Measurements from ENCODE around the gene MBD3L2B. TPM values are rescaled to one million over a fixed set of nuclear protein-coding genes. Genes with fewer than 3 reads are reported as not detected.

MBD3L2B gene
- total RNA-seq, 1 experiment from 2014 or later, result not detected

DNA sequence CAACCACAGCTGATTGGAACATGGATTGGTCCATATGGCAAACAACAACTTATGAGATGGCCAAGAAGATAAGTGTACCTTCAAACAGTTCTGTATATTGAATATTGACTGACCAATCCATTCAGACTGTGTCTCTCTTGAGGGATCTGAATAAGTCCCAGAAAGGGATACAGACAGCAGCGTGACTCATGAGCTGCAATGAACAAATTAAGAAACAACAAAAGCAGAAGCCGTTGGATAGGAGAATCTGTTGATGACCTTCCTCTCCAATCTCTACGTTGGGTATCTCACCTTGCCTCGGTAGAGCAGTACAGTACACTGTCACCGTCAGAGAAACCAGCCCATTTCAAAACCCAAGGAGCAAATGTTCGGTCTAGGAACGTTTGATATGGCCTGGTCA lies 21.3 kb downstream of the MBD3L2B start:
- BruUV-seq (replicated peaks), result no TSS peak
- Histone ChIP-seq H3K4me3 (ENCODE audit: low read depth, low read length) (no peak overlapping the region), H3K27me3 (replicated peaks; ENCODE audit: control insufficient read depth, insufficient read depth, low read length) (no peaks in the 10 kb centered on the region), H3K4me1 (no peaks in the 10 kb centered on the region), H3K36me3 (ENCODE audit: control insufficient read depth, insufficient read depth, low read length) (no peaks in the 10 kb centered on the region), H3K9me3 (no peaks in the 10 kb centered on the region)
- Mint-ChIP-seq H3K27ac (ENCODE audit: unreplicated experiment) (no peak overlapping the region), H3K9me3 (ENCODE audit: unreplicated experiment) (peaks cover 16% of the 10 kb centered on the region), H3K4me3 (ENCODE audit: unreplicated experiment) (no peak overlapping the region), H3K36me3 (ENCODE audit: insufficient read depth, unreplicated experiment) (peaks cover 17% of the 10 kb centered on the region), H3K27me3 (ENCODE audit: insufficient read depth, unreplicated experiment) (peaks cover 8% of the 10 kb centered on the region), H3K4me1 (ENCODE audit: low read depth, unreplicated experiment) (no peaks in the 10 kb centered on the region)
- POLR2A ChIA-PET, result no interaction called here
- CTCF ChIA-PET, result no interaction called here
- intact Hi-C loops (cut with micrococcal nuclease; ENCODE audit: unreplicated experiment), result no loop called here
- TF ChIP-seq, protein P1, sequence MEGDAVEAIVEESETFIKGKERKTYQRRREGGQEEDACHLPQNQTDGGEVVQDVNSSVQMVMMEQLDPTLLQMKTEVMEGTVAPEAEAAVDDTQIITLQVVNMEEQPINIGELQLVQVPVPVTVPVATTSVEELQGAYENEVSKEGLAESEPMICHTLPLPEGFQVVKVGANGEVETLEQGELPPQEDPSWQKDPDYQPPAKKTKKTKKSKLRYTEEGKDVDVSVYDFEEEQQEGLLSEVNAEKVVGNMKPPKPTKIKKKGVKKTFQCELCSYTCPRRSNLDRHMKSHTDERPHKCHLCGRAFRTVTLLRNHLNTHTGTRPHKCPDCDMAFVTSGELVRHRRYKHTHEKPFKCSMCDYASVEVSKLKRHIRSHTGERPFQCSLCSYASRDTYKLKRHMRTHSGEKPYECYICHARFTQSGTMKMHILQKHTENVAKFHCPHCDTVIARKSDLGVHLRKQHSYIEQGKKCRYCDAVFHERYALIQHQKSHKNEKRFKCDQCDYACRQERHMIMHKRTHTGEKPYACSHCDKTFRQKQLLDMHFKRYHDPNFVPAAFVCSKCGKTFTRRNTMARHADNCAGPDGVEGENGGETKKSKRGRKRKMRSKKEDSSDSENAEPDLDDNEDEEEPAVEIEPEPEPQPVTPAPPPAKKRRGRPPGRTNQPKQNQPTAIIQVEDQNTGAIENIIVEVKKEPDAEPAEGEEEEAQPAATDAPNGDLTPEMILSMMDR (IDR thresholded peaks at IDR 0.05; ENCODE audit: insufficient read depth in 1 of 2, low read depth in 1 of 2, low read length in 1 of 2, severe bottlenecking in 1 of 2, unreplicated experiment in 1 of 2), result no peak
- no peak for DNase-seq

- Mint-ChIP-seq H3K27me3 (ENCODE audit: insufficient read depth, unreplicated experiment) (peaks cover 8% of the 10 kb centered on the region), H3K9me3 (ENCODE audit: unreplicated experiment) (peaks cover 22% of the 10 kb centered on the region), H3K4me3 (ENCODE audit: unreplicated experiment) (no peak overlapping the region), H3K4me1 (ENCODE audit: low read depth, unreplicated experiment) (no peaks in the 10 kb centered on the region), H3K36me3 (ENCODE audit: insufficient read depth, unreplicated experiment) (peaks cover 19% of the 10 kb centered on the region), H3K27ac (ENCODE audit: unreplicated experiment) (no peak overlapping the region)
- H3K9me3 ChIP-seq, result no peaks in the 10 kb centered on the region
- H3K27me3 ChIP-seq (replicated peaks; ENCODE audit: control insufficient read depth, insufficient read depth, low read length), result no peaks in the 10 kb centered on the region
- intact Hi-C loops (cut with micrococcal nuclease; ENCODE audit: unreplicated experiment), result no loop called here
- POLR2A ChIA-PET, result no interaction called here
- no peak overlapping the region for H3K4me3 ChIP-seq (ENCODE audit: low read depth, low read length)
- H3K4me1 ChIP-seq, result no peaks in the 10 kb centered on the region
- H3K36me3 ChIP-seq (ENCODE audit: control insufficient read depth, insufficient read depth, low read length), result no peaks in the 10 kb centered on the region
- DNase-seq, result no peak
- CTCF ChIA-PET, result no interaction called here
- BruUV-seq (replicated peaks), result no TSS peak
- TF ChIP-seq, protein P1 (IDR thresholded peaks at IDR 0.05; ENCODE audit: insufficient read depth in 1 of 2, low read depth in 1 of 2, low read length in 1 of 2, severe bottlenecking in 1 of 2, unreplicated experiment in 1 of 2), result no peak
These were observed 23.4 kb downstream of the MBD3L2B start for GRCh38 chr19:6997679-6998445.

GRCh38 chr19:6996810-6997209 lies 24.4 kb downstream of the MBD3L2B start:
- POLR2A ChIA-PET, result no interaction called here
- intact Hi-C loops (cut with micrococcal nuclease; ENCODE audit: unreplicated experiment), result no loop called here
- Mint-ChIP-seq H3K9me3 (ENCODE audit: unreplicated experiment) (peaks cover 22% of the 10 kb centered on the region), H3K4me1 (ENCODE audit: low read depth, unreplicated experiment) (no peaks in the 10 kb centered on the region), H3K4me3 (ENCODE audit: unreplicated experiment) (no peak overlapping the region), H3K36me3 (ENCODE audit: insufficient read depth, unreplicated experiment) (peaks cover 19% of the 10 kb centered on the region), H3K27ac (ENCODE audit: unreplicated experiment) (no peak overlapping the region), H3K27me3 (ENCODE audit: insufficient read depth, unreplicated experiment) (peaks cover 8% of the 10 kb centered on the region)
- DNase-seq, result no peak
- no peaks in the 10 kb centered on the region for H3K27me3 ChIP-seq (replicated peaks; ENCODE audit: control insufficient read depth, insufficient read depth, low read length)
- H3K36me3 ChIP-seq (ENCODE audit: control insufficient read depth, insufficient read depth, low read length), result no peaks in the 10 kb centered on the region
- no TSS peak for BruUV-seq (replicated peaks)
- no peak overlapping the region for H3K4me3 ChIP-seq (ENCODE audit: low read depth, low read length)
- H3K9me3 ChIP-seq, result no peaks in the 10 kb centered on the region
- H3K4me1 ChIP-seq, result no peaks in the 10 kb centered on the region
- TF ChIP-seq, protein P1 (IDR thresholded peaks at IDR 0.05; ENCODE audit: insufficient read depth in 1 of 2, low read depth in 1 of 2, low read length in 1 of 2, severe bottlenecking in 1 of 2, unreplicated experiment in 1 of 2), result no peak
- CTCF ChIA-PET, result no interaction called here
